GM19372 (cell line): Measurements from ENCODE around the gene LSM12.

Experiments
- ATAC-seq: cut with Tn5 transposase; IDR thresholded peaks from one replicate; pipeline ENCODE4 v1.9.1; 2021; ENCODE audit warnings: mild to moderate bottlenecking, low read depth, moderate library complexity; ENCODE audit not compliant: unreplicated experiment

The LSM12 gene

GRCh38 chr17:43988301-43988700 lies 78.2 kb downstream of the LSM12 start:
- no peak for ATAC-seq

DNA sequence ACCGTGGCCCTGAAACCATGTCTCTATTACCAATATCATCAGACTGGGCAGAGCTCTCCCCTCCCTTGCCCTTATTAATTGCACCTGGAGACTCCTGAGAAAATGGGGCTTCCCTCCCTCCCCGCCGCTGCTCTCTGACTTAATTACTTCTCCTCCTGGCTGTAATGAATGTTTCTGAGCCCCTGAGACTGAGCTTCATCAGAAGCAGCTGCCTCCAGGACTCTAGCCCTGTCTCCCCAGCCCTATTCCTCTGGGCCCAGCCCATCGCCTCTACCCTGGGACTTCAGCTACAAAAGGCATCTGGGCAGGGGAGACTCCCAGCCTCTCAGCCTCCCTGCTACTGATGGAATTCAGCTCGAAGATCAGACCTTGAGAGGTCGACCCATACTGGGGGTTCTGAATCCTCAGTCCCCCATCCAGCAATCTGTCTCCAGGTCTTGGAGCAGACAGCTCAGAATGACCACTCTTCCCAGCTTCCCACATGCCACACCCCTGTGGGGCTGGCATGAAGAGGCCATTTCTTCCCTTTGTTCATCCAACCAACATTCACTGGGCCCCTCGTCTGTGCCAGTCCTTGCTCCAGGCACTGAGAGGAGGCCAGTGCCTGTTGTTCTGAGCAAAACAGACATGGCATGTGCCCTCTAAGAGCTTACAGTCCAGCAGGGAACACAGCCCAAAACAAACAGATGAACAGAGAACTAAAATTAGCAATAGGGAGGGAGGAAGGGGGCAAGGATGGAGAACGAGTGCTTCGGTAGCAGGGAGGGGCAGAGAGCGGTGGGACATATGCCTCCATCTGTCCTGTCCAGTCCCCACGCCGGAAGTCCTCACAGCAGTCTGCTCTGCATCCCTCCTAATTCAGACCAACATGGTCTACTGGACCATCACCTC lies 79.1 kb downstream of the LSM12 start:
- no peak for ATAC-seq

- no peak for ATAC-seq
Observed at GRCh38 chr17:43986225-43986981, 80.1 kb downstream of the LSM12 start.

DNA sequence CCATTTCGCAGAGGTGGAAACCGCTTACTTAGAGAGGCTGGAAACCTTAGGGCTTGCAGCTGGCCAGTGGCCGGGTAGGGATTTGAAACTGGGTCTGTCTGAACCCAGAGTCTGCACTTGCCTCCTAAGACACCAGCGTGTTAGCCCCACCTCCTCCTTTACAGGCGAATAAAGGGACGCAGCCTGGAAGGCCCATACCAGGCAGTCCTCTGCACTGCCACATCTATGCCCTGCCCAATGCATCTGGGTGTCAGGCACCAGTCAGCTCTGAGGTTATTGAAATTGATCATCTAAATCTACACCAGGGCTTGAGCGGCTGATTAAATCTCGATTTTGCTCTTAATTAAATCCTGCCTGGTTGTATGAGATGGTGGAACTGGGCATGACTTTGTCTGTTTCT lies 82.0 kb downstream of the LSM12 start:
- no peak for ATAC-seq
